Measurements from ENCODE around the gene LRP1B.

DNA sequence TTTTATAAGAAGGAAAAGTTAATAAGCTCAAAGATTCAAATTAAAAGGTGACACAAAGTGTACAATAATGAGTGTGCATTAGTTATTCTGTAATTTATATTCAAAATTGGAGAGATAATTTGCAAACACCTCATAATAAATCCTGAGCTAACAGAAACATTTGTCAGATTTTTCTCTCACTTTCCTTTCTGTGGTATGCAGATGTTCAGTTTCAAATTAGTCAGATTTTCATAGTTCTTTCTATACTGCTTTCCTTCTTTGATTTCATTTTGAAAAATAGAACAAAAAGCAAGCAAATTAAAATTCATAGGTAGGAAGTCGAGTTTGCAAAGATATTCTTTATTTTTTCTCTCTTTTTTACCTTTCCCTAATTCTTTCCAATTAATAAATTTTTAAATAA lies 1930.5 kb downstream of the LRP1B start:
- TF ChIP-seq, protein P1, sequence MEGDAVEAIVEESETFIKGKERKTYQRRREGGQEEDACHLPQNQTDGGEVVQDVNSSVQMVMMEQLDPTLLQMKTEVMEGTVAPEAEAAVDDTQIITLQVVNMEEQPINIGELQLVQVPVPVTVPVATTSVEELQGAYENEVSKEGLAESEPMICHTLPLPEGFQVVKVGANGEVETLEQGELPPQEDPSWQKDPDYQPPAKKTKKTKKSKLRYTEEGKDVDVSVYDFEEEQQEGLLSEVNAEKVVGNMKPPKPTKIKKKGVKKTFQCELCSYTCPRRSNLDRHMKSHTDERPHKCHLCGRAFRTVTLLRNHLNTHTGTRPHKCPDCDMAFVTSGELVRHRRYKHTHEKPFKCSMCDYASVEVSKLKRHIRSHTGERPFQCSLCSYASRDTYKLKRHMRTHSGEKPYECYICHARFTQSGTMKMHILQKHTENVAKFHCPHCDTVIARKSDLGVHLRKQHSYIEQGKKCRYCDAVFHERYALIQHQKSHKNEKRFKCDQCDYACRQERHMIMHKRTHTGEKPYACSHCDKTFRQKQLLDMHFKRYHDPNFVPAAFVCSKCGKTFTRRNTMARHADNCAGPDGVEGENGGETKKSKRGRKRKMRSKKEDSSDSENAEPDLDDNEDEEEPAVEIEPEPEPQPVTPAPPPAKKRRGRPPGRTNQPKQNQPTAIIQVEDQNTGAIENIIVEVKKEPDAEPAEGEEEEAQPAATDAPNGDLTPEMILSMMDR (IDR thresholded peaks at IDR 0.05): no peak
- no peak for TF ChIP-seq ZFX (IDR thresholded peaks at IDR 0.05; ENCODE audit: borderline replicate concordance)
